GM13977 (cell line): ENCODE measurements around the gene NDUFAF2.

ENCODE experiments used
- DNase-seq: peaks from one replicate; pipeline ENCODE4 v3.0.0; 2012; ENCODE audit warnings: low spot score
- CTCF ChIP-seq: IDR thresholded peaks from 2 replicates; pipeline ENCODE4 v1.5.1; 2012; ENCODE audit warnings: mild to moderate bottlenecking, control low read depth; ENCODE audit not compliant: insufficient read depth; ENCODE audit errors: extremely low read depth, missing control alignments
- in situ Hi-C: fragments of 300-500 bp; cut with MboI; formaldehyde crosslinking; loops from one replicate; pipeline ENCODE4 v1.12.0; 2022; ENCODE audit warnings: low sequenced_read_pairs, low pct_unique_long_range_greater_than_20kb, mixed read lengths, inconsistent platforms; ENCODE audit not compliant: unreplicated experiment

The NDUFAF2 gene

DNA sequence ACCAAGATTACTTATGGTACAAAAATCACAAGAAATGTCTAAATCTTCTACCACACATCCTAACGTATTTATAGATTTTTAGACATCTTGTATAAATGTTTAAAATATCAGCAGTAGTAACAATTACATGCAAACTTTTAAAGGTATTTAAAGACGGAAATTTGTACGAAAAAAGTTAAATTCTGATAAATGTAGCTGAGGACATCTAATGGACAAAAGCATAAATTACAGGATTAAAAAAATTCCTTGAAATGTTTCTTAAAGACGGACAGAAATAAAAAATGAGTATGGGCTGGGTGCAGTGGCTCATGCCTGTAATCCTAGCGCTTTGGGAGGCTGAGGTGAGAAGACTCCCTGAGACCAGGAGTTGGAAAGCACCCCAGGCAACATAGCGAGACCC is 16.0 kb upstream of the NDUFAF2 start:
- DNase-seq, result no peak
- in situ Hi-C loops, result no loop called here
- TF ChIP-seq CTCF, result peak; percentile 33

DNA sequence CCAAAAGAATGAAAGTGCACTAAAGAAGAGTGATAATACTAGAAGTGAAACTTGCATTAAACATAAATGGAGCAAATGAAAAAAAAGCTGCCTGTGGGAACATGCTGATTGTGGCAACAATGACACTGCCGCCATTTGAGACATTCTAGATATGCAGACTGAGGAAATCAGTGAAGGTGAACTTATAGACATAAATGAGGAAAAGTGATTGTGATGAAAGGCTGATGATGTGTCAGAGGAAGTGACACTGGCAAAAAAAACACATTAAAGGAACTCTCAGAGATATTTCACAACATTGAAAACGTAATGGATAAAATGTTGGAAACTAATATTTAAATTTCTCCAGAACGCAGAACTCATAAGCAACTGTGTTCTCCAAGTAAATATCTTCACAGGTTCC is 1.4 kb upstream of the NDUFAF2 start:
- no peak for TF ChIP-seq CTCF
- no peak for DNase-seq
- in situ Hi-C loops, result no loop called here

DNA sequence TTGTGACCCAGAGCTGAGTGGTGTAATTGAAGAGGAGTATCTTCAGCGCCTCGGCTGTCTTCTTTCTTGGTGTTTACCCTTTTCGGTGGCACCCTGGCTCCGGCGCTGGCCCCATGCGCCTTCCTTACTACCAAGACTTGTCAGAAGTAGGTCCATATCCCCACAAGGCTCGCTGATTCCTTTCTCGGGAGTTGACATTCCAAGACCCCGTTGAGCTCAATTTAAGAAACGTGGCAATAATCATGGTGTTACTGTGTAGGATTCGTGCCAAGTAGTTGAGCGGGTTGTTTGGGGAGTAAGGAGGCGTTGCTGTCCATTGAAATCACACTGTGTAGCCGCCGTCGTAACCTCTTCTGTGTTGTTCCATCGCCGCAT is 795 bp downstream of the NDUFAF2 start:
- TF ChIP-seq CTCF, result no peak
- in situ Hi-C loops, result no loop called here
- DNase-seq, result peak; percentile 18

DNA sequence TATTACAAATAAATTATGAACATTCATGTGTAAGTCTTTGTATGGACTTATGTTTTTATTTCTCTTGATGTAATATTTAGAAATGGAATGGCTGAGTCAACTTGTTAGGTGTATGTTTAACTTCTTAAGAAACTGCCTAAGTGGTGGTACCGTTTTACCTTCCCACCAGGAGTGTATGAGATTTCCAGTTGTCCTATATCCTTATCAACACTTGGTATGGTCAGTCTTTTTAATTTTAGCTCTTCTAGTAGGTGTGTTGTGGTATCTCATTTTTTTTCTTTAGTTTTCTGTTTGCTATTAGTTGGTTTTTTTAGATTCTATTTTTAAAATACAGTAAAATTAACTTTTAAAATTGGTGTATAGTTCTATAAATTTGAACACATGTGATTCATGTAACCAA is 3.7 kb downstream of the NDUFAF2 start:
- no peak for DNase-seq
- in situ Hi-C loops, result no loop called here
- TF ChIP-seq CTCF, result no peak

- in situ Hi-C loops, result no loop called here
- no peak for TF ChIP-seq CTCF
These were observed 10.2 kb downstream of the NDUFAF2 start for GRCh38 chr5:60955239-60955638.

GRCh38 chr5:60958088-60958487 is 13.1 kb downstream of the NDUFAF2 start:
- in situ Hi-C loops, result no loop called here
- no peak for TF ChIP-seq CTCF

More at GRCh38 chr5:60955239-60955638, 10.2 kb downstream of the NDUFAF2 start:
- DNase-seq, result no peak

DNA sequence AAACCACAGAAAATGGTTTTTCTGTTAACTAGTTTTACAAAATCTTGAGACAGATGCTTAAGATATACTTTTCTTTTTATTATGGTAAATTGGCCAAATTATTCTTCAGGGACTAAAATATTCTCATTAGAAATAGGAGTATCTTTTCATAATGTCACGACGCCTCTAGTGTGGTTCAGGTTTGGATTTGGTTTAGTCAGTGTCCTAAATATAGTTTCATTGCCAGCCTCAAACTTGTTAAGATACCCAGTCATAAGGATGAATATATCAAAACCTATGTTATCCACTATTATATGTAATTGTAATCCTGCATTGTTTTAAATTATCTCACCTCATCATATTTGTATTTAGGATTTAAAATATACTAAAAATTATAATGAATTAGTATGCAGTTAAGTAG is 13.7 kb downstream of the NDUFAF2 start:
- DNase-seq, result no peak
- no peak for TF ChIP-seq CTCF
- in situ Hi-C loops, result no loop called here

More at GRCh38 chr5:60958088-60958487, 13.1 kb downstream of the NDUFAF2 start:
- DNase-seq, result no peak
